Skeletal muscle satellite cell (primary cell): Measurements from ENCODE around the gene MESP1.
A peak's percentile ranks its signal among the peaks of the same experiment; 100 is the strongest.
"Not testable (repeated sequence)": the region's sequence is repeated elsewhere in the genome, so short reads cannot be mapped to it uniquely, and the experiment has no call there.

Experiments
- H3K27me3 ChIP-seq: 2 replicates; pipeline ENCODE4 v1.7.0; 2013; ENCODE audit warnings: low read length; ENCODE audit not compliant: control insufficient read depth, insufficient read depth
- H3K36me3 ChIP-seq: 2 replicates; pipeline ENCODE4 v1.7.0; 2013; ENCODE audit warnings: mild to moderate bottlenecking, control low read depth, low read length; ENCODE audit not compliant: insufficient read depth
- H3K4me1 ChIP-seq: 2 replicates; pipeline ENCODE4 v1.7.0; 2013; ENCODE audit warnings: low read length; ENCODE audit not compliant: control insufficient read depth, insufficient read depth
- H3K4me2 ChIP-seq: 2 replicates; pipeline ENCODE4 v1.7.0; 2013; ENCODE audit warnings: mild to moderate bottlenecking, low read length
- H3K4me3 ChIP-seq: 2 replicates; pipeline ENCODE4 v1.7.0; 2013; ENCODE audit warnings: low read length
- H3K9ac ChIP-seq: 2 replicates; pipeline ENCODE4 v1.7.0; 2013; ENCODE audit warnings: mild to moderate bottlenecking, low read depth, low read length, moderate library complexity
- H3K9me3 ChIP-seq: replicated peaks from 2 replicates; pipeline ENCODE4 v1.7.0; 2013; ENCODE audit warnings: mild to moderate bottlenecking, control low read depth, low read length

The MESP1 gene

GRCh38 chr15:89787944-89788343, 36.9 kb upstream of the MESP1 start:
- H3K9me3 ChIP-seq, result no peaks in the 10 kb centered on the region
- no peak overlapping the region for H3K9ac ChIP-seq
- peaks cover 5% of the 10 kb centered on the region for H3K4me1 ChIP-seq
- H3K4me2 ChIP-seq, result no peak overlapping the region
- no peaks in the 10 kb centered on the region for H3K27me3 ChIP-seq
- no peak overlapping the region for H3K4me3 ChIP-seq
- peaks cover 84% of the 10 kb centered on the region for H3K36me3 ChIP-seq

DNA sequence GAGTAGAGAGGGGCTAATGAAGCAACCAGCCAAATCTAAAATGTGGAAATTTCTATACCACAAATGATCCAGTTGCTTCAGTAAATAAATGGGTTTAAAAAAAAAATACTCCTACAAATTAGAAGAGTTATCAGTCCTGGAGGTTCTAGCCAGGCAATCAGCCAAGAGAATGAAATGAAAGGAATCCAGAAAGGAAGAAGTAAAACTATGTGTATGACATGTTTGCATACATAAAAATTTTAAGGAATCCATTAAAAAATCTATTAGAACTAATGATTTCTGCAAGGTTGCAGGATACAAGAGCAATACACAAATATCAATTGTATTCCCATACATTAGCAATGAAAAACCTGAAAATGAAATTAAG, 34.7 kb upstream of the MESP1 start:
- Histone ChIP-seq H3K4me3 (no peak overlapping the region), H3K4me1 (peaks cover 22% of the 10 kb centered on the region), H3K4me2 (no peak overlapping the region), H3K27me3 (no peaks in the 10 kb centered on the region), H3K36me3 (peaks cover 62% of the 10 kb centered on the region), H3K9me3 (no peaks in the 10 kb centered on the region), H3K9ac (no peak overlapping the region)

DNA sequence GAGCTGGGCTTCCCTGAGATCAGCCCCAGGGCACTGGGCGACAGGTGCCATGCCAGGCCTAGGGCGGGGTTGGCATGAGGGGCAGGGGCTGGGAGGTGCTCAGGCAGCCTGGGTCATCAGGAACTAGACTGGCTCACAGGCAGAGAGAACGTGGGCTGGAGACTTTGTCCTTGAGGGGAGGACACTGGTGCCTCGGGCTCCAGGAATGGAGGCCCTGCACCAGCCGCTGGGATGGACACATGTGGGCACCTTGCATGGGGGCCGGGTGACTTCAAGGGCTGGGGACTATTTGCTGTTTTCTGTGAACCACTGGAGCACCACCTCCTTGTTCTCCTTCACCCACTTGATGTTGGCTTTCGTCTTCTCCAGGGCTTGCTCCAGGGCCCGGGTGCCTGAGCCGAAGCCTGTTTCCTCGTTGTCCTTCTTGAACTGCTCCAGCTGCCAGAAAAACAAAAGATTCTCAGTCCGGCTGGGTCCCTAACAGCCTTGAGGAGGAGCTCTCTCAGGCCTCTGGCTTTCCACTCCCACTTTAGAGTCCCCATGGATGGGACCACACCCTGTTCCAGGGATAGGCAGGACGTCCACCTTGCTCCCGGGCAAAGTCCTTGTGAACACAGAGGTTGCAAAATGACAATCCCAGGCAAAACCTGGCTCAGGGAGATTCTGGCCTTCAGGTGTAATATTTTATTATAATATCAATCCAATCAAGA, 34.2 kb upstream of the MESP1 start:
- Histone ChIP-seq H3K27me3 (no peaks in the 10 kb centered on the region), H3K4me3 (no peak overlapping the region), H3K36me3 (peaks cover 57% of the 10 kb centered on the region), H3K9ac (no peak overlapping the region), H3K4me2 (no peak overlapping the region), H3K9me3 (no peaks in the 10 kb centered on the region), H3K4me1 (peaks cover 23% of the 10 kb centered on the region)

- no peaks in the 10 kb centered on the region for H3K27me3 ChIP-seq
- no peak overlapping the region for H3K4me3 ChIP-seq
- peaks cover 53% of the 10 kb centered on the region for H3K36me3 ChIP-seq
- no peak overlapping the region for H3K9ac ChIP-seq
- H3K4me1 ChIP-seq, result peaks cover 23% of the 10 kb centered on the region
- no peak overlapping the region for H3K4me2 ChIP-seq
- H3K9me3 ChIP-seq, result no peaks in the 10 kb centered on the region
Measured at GRCh38 chr15:89784686-89784960, 33.6 kb upstream of the MESP1 start.

DNA sequence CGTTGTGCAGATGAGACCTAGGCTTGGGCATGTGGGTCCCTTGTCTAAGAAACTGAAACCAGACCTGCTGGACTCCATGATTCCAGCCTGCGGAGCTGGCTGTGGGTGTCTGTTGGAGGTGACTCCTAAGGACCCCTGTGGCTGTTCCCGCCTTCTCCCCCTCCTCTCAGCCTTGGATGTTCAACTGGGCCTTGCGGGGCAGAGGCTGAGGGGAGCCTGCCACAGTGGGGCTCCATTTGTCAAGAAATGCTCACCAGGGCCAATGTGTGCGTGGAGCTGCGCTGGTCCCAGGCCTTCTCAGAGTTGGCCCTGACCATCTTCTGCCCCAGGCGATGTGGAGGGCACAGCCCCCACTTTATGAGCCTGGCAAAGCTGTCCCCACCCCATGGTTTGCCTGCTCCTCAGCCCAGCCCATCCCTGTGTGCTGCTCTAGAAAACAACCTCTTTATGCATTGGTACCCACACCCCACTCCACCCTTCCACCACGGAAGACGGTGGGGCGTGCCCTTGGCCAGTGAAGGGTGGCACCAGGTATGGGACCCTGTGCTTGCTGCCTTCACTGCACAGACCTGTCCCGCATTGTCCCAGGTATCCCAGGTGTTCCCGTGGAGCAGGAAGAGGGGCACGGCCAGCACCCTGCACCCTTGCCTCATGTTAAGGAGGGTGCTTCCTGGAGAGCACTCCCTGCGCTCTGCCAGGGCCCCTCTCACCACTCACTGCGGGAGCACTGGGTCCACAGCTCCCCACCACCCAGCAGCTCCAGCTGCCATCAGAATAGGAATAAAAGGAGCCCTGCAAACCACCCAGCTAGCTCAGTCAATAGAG, 33.0 kb upstream of the MESP1 start:
- H3K36me3 ChIP-seq, result peaks cover 48% of the 10 kb centered on the region
- no peaks in the 10 kb centered on the region for H3K27me3 ChIP-seq
- H3K9ac ChIP-seq, result no peak overlapping the region
- no peak overlapping the region for H3K4me2 ChIP-seq
- no peak overlapping the region for H3K4me3 ChIP-seq
- H3K9me3 ChIP-seq, result no peaks in the 10 kb centered on the region
- H3K4me1 ChIP-seq, result peaks cover 23% of the 10 kb centered on the region

DNA sequence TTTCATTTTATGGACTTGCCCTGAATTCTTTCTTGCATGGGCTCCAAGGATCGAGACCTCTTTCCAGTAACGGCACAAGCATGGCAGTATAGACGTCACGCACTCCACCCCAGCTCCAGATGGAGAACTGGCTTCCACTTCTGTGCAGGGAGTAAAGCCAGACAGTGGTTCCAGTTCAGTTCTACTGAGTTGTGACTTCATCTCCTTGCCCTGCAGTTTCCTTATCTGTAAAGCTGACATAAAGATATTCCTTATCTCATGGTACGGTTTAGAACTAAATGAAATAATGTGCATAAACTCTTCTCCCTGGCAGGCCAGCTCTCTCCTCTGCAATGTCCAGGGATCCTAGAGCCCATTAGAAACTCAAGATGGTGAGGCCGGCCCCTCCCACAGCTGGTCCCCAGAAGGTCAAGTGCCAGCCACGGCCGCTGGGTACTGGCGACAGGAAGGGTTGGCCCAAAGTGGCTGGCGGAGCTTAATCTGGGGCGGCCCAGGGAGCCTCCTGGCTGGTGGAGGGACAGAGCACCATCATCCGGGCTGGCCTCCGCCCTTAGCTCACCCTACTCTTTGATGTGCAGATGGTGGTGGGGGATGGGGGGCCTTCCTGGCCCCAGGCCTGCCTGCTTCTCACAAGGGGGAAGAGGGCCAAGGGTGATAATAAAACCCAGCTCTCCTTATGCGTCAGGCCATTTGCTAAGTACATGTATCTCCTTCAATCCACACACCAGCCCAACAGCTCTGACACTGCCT, 32.2 kb upstream of the MESP1 start:
- Histone ChIP-seq H3K36me3 (peaks cover 45% of the 10 kb centered on the region), H3K4me3 (no peak overlapping the region), H3K27me3 (no peaks in the 10 kb centered on the region), H3K4me1 (peaks cover 23% of the 10 kb centered on the region), H3K9me3 (no peaks in the 10 kb centered on the region), H3K4me2 (no peak overlapping the region), H3K9ac (no peak overlapping the region)

DNA sequence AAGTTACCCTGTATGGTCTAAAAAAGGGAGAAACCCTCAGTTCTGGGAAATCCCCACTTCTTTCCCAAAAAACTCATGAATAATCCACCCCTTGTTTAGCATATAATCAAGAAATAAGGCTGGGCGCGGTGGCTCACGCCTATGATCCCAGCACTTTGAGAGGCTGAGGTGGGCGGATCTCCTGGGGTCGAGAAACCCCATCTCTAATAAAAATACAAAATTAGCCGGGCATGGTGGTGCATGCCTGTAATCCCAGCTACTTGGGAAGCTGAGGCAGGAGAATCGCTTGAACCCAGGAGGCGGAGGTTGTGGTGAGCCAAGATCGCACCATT, 31.5 kb upstream of the MESP1 start:
- not testable (repeated sequence) for H3K27me3 ChIP-seq, H3K4me3 ChIP-seq, H3K4me2 ChIP-seq, H3K9ac ChIP-seq, H3K9me3 ChIP-seq
- H3K4me1 ChIP-seq, result peaks cover 24% of the 10 kb centered on the region
- H3K36me3 ChIP-seq, result peaks cover 38% of the 10 kb centered on the region

DNA sequence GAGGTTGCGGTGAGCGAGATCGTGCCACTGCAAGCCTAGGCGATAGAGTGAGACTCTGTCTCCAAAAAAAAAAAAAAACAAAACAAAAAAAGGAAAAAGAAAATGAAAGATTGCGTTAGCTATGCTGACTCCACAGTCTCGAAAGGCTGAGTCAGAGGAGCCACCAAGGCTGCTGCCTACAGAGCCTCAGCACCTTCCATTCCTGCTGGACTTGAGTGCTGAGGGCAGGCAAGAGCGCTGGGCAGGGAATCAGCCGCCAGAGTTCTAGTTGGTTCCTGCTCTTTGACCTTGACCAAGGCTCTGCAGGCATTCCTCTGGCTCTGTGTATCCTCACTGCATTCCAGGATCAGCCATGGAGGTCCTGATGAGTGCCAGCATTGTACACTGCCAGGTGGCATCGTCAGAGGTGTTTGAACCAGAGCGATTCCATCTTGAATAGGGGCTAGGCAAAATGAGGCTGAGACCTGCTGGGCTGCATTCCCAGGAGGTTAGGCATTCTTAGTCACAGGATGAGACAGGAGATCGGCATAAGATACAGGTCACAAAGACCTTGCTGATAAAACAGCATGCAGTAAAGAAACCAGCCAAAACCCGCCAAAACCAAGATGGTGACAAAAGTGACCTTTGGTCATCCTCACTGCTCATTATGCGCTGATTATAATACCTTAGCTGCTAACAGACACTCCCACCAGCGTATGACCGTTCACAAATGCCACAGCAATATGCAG, 31.0 kb upstream of the MESP1 start:
- H3K27me3 ChIP-seq, result no peaks in the 10 kb centered on the region
- H3K9ac ChIP-seq, result no peak overlapping the region
- peaks cover 30% of the 10 kb centered on the region for H3K4me1 ChIP-seq
- H3K36me3 ChIP-seq, result peaks cover 32% of the 10 kb centered on the region
- H3K9me3 ChIP-seq, result no peaks in the 10 kb centered on the region
- H3K4me3 ChIP-seq, result no peak overlapping the region
- H3K4me2 ChIP-seq, result peak overlapping the region; percentile 28

GRCh38 chr15:89781055-89781454, 30.0 kb upstream of the MESP1 start:
- Histone ChIP-seq H3K4me2 (no peak overlapping the region), H3K4me3 (no peak overlapping the region), H3K4me1 (peaks cover 40% of the 10 kb centered on the region), H3K9ac (no peak overlapping the region), H3K9me3 (no peaks in the 10 kb centered on the region), H3K36me3 (peaks cover 24% of the 10 kb centered on the region), H3K27me3 (no peaks in the 10 kb centered on the region)

DNA sequence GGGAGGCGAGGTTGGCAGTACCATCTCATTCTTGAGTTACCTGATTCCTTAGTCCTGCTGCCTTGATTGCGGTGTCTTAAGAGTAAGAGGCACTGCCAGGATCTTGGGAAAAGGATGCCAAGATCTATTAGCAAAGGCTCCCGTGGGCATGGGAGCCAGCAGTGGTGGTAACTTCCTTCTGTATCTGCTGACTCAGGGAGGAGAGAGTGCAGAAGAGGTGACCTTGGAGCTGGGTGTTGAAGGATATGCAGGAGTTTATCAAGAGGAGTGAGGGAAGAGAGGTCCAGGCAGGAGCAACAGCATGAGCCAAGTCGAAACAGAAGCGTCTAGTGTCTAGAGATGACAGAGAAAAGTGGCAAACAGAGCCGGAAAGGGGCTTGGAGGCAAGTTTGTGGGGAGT, 29.6 kb upstream of the MESP1 start:
- Histone ChIP-seq H3K4me3 (no peak overlapping the region), H3K4me1 (peaks cover 42% of the 10 kb centered on the region), H3K4me2 (no peak overlapping the region), H3K9ac (no peak overlapping the region), H3K36me3 (peaks cover 20% of the 10 kb centered on the region), H3K9me3 (no peaks in the 10 kb centered on the region), H3K27me3 (no peaks in the 10 kb centered on the region)

GRCh38 chr15:89778861-89779260, 27.8 kb upstream of the MESP1 start:
- H3K4me1 ChIP-seq, result peaks cover 41% of the 10 kb centered on the region
- no peak overlapping the region for H3K4me2 ChIP-seq
- no peaks in the 10 kb centered on the region for H3K9me3 ChIP-seq
- H3K9ac ChIP-seq, result no peak overlapping the region
- H3K27me3 ChIP-seq, result no peaks in the 10 kb centered on the region
- H3K4me3 ChIP-seq, result no peak overlapping the region
- H3K36me3 ChIP-seq, result peaks cover 2% of the 10 kb centered on the region
